Activated CD8-positive, alpha-beta memory T cell treated with anti-CD3 and anti-CD28 coated beads, Interleukin-2, amount 50 U/mL, for 1 hour (primary cell): ENCODE results near the gene DNAH8.

Source experiments
- DNase-seq: peaks from one replicate; pipeline ENCODE4 v3.0.0-alpha.2; 2020; ENCODE audit errors: extremely low read depth

Gene DNAH8

GRCh38 chr6:38796850-38797249 lies 81.7 kb downstream of the DNAH8 start:
- DNase-seq, result no peak

GRCh38 chr6:38797391-38797790 lies 82.3 kb downstream of the DNAH8 start:
- DNase-seq, result no peak

DNA sequence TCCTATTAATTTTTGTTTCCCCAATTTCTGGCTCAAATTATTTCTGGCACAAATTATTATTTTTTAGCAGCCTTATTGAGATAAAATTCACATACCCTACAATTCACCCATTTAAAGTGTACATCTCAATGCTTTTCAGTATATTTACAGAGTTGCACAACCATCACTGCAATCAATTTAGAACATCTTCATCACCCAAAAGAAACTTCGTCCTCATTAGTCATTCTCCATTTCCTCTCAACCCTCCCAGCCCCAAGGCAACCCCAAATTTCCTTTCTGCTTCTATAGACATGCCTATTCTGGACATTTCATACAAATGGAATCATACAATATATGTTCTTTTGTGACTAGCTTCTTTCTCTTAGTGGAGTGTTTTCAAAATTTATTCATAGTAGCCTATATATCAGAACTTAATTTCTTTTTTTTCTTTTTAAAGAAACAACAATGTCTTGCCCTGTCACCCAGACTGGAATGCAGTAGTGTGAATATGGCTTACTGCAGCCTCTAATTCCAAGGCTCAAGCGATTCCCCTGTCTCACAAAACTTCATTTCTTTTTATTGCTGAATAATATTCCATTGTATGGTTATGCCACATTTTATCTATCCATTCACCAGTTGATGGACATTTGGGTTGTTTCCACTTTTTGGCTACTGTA lies 84.5 kb downstream of the DNAH8 start:
- DNase-seq, result no peak

- DNase-seq, result no peak
Observed at GRCh38 chr6:38801305-38801704, 86.2 kb downstream of the DNAH8 start.

GRCh38 chr6:38802497-38802896 lies 87.4 kb downstream of the DNAH8 start:
- DNase-seq, result no peak

DNA sequence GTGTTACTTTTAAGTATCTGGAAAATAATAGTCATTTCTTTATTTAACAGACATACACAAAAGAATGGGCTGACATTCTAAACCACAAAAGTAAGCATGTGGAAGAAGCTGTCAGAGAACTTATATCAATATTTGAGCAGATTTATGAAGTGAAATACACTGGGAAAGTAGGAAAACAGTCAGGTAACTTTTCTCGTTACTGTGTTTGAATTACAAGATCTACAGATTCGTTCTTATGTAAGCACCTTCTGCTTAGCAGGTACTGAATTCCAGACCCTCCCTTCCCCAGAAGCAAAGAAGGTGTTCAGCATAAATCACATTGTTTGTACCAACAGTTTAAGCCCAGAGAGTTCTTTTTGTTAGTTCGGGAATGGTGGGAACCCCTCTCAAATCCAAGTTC lies 88.0 kb downstream of the DNAH8 start:
- DNase-seq, result no peak

- no peak for DNase-seq
Observed at GRCh38 chr6:38804358-38804757, 89.2 kb downstream of the DNAH8 start.

GRCh38 chr6:38805127-38805655 lies 90.1 kb downstream of the DNAH8 start:
- no peak for DNase-seq

DNA sequence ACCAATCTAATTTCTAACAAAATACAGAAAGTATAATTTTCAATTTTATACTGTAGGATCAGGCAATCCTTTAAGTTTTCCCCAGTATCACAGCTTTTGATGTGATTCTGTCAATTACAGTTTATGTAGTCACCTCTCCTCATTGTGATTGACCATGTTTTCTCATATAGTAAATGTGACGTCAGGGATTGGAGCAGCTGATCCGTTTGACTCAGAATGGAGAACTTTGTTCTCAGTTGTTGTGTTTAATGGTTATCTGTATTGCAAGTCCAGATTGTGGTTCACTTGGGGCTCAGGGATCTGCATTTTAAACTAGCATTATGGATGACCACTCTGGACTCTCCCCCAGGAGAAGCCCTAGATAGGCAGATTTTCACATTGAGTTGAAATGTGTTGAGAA lies 90.6 kb downstream of the DNAH8 start:
- DNase-seq, result no peak

GRCh38 chr6:38806271-38806670 lies 91.2 kb downstream of the DNAH8 start:
- no peak for DNase-seq

GRCh38 chr6:38806833-38807232 lies 91.7 kb downstream of the DNAH8 start:
- no peak for DNase-seq

DNA sequence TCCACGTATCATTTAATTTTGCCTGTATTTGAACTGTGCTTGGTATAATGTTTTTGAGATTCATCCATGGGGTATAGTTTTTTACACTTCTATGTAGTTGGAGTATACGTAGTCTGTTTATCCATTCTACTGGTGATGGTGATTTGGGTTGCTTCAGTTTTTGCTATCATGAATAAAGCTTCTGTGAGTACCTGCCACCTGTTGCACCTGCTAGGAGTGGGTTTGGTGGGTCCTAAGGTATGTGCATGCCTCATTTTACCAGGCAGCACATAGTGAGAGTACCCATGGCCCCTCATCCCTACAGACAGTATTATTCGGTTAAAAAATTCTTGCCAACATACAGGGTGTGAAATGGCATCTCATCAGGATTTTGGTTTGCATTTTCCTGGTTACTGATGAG lies 92.9 kb downstream of the DNAH8 start:
- DNase-seq, result no peak

DNA sequence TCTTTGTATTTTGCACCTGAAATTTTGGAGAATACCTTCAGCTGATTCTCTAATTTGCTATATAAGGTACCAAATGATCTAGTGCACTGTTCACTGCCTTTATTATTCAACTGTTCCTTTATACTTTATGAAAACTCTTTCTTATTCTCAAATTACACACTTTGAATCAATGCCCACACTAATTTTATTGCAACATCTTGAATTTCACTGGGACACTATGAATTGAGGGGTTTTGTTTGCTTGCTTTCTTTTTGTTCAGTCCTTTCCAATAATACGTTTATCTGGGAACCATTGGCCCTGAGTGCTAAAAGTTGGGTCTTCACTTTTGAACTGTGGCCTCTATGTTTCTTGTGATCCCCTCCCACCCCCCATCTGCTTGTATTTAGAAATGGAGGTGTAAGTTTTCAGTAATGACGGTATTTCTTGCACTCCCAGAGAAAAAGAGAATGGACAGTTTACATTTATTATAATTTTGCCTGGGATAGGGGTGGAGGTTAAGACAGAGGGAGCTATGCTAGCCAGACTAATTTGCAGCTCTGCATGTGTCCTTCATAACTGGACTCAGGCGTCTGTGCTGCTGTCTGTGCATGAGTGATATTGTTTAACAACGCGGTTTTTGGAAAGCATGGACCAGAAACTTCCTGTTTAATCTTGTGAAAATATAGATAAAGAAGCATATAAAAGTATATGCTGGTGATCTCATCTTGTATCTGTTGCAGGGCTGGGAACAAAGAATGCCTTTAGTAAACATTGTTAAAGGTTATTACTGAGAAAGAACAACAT lies 98.1 kb downstream of the DNAH8 start:
- DNase-seq, result no peak

DNA sequence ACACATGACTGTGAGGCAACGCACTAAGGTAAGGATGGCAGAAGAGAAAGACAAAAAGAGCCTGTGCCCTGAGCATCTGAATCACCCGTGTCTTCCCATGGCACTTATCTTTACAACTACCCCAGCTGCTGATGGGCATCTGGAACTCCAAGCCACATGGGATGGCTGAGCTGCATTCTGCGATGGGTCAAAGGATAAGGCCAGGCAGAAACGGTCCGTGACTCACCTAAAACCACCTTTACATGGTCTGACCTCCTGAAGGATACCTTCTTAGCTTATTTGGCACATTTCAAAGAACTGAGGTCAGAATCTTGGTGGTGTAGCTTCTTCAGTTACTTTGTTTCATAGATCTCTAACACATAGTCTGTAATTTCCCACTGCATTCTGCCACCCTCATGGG lies 99.7 kb downstream of the DNAH8 start:
- DNase-seq, result no peak

GRCh38 chr6:38815250-38815649 lies 100.1 kb downstream of the DNAH8 start:
- DNase-seq, result no peak

GRCh38 chr6:38818691-38819090 lies 103.6 kb downstream of the DNAH8 start:
- no peak for DNase-seq

- no peak for DNase-seq
Observed at GRCh38 chr6:38822963-38823362, 107.9 kb downstream of the DNAH8 start.

DNA sequence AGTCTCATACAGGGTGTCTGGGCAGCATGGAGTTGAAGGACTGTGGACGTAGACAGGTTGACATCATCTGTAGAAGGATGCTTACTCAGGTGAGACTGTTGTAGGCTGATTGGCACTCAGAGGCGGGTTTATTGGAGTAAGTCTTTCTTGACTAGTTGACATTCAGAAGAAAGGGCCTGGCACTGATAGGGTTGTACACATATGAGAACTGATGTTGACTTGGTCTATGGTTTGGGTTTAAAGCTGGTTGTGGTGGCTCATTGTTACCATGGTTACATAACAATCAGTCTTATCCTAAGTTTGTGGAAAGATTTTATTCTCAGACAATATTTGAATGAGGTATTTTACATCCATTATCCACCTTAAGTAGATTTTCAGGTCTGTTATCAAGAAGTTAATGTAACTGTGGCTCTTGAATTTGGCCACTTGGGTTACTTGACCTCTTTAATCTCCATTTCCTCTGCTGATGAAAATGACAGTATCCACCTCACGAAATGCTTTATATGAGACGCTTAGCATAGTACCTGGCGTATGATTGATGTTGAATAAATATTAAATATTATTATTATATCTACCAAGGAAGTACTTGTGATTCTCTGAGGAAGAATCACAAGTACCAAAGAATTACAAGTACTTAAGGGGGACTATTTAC lies 109.3 kb downstream of the DNAH8 start:
- no peak for DNase-seq

GRCh38 chr6:38827024-38827423 lies 111.9 kb downstream of the DNAH8 start:
- no peak for DNase-seq

DNA sequence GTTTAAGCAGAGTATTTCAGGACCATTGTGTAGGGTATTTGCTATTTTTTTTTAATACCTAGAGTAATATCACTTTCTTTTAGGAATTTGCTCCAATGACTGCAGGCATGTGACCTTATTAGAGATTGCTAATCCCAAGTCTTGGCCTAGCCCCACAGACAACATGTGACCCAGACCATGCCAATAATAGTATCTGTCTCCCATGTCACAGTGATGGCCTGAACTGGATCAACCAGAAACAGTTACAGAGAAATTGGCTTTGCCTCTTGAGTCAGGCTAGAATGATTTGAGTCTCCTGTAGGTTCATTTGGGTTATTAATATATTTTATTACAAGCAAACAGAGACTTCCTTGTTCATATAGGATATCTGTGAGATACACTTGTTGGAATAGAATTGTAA lies 116.8 kb downstream of the DNAH8 start:
- DNase-seq, result no peak

- DNase-seq, result no peak
Observed at GRCh38 chr6:38833320-38833719, 118.2 kb downstream of the DNAH8 start.

DNA sequence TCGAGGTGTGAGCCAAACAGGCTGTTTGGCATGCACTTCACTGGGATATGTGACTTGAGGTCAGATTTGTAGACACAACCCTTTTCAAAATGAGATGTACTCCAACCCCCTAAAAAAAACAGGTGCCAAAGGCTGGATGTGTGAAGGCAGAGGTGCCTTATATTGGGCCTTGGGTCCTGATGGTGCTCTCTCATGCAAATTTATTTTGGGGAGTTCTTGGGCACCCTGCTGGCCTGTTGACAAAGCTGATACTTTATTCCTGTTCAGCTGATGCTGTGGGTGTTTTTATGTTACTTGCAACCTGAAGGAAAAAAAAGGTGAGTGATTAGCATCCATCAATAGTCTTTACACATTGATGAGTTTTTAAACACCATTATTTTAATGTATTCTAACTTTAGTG lies 121.5 kb downstream of the DNAH8 start:
- DNase-seq, result no peak

DNA sequence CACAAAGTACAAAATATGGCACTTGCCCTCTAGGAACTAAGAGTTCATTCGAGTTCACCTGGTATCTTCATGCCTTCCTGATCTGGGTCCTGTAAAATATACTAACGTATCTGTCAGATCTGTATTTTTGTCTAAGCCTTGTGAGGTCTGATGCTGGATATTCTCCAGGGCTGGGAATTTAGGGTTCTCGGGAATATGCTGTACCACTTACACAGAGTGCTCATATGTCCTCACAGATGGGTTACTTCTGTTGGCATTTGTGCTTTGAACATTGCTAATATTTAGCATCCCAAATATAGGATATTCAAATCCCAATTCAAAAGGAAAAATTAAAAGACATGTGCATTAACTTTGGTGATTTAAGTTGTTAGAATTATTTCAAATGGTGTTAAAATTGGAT lies 122.0 kb downstream of the DNAH8 start:
- no peak for DNase-seq
